GM12873 (cell line): ENCODE data around the gene SRRT.

ENCODE experiments used
- CTCF ChIP-seq: IDR thresholded peaks from 2 replicates; pipeline ENCODE4 v1.5.1; 2012; ENCODE audit warnings: low read depth, mild to moderate bottlenecking, moderate library complexity, low read length, control low read depth; ENCODE audit not compliant: insufficient read depth; ENCODE audit errors: missing control alignments

The SRRT gene, protein sequence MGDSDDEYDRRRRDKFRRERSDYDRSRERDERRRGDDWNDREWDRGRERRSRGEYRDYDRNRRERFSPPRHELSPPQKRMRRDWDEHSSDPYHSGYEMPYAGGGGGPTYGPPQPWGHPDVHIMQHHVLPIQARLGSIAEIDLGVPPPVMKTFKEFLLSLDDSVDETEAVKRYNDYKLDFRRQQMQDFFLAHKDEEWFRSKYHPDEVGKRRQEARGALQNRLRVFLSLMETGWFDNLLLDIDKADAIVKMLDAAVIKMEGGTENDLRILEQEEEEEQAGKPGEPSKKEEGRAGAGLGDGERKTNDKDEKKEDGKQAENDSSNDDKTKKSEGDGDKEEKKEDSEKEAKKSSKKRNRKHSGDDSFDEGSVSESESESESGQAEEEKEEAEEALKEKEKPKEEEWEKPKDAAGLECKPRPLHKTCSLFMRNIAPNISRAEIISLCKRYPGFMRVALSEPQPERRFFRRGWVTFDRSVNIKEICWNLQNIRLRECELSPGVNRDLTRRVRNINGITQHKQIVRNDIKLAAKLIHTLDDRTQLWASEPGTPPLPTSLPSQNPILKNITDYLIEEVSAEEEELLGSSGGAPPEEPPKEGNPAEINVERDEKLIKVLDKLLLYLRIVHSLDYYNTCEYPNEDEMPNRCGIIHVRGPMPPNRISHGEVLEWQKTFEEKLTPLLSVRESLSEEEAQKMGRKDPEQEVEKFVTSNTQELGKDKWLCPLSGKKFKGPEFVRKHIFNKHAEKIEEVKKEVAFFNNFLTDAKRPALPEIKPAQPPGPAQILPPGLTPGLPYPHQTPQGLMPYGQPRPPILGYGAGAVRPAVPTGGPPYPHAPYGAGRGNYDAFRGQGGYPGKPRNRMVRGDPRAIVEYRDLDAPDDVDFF

DNA sequence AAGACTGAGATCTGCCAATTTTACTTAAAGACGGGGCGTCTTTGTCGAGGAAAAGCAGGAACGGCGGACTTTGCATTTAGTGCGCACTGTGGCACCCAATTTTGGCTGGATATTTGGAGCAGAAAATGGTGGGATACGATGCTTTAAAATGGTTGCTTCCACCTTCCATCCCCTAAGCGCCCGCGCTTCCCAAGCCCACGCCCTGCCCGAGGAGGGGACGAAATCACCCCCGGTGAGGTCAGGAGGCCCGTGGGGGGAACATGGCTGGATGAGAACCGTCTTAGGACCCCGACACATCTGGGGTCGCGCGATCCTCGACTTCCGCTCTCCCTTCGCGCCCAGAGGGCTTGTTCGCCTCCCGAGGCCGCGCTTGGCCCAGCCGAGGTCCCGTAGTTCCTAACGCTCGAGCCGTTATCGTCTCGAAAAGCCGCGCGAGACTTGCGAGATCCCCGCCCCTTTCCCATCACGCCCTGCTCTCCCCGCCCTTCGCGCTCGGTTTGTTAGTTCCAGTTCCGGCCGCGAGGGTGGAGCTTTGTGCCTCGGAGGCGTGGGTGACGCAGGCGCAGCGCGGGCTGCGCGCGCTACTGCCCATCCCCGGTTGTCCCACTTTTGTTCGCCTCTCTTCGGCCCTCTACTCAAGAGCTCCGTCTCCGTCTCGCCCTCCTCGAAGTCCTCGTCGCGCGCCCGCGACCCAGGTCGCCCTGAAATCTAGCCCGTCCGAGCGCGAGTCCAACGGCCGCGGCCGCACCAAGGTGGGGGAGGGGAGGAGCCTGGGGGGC lies at the start of gene SRRT:
Gene SRRT (plus strand): TSS at position 527 of the 779 bp plus-strand sequence. CDS start 488 bp downstream, outside the sequence.
- peak; percentile 14 for TF ChIP-seq CTCF

DNA sequence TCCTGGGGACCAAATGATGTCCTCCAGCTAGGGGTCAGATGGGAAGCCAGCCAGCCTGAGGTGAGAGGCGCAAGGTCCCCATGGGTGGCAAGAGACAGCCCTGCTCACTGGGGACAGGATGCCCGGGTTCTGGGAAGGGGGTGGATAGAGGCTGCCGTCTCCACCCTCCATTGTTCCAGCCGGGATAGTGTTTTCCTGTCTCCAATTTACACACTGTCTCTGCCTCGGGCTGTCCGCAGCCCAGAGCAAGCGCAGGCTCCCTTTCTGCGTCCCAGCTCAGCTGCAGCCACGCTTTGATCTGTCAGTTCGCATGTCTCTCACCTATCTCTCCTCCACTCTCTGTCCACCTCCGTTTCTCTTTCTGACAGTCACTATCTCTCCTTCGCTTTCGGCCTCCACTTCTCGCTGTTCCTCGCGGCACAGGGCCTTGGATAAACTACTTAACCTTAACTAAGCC lies 49.7 kb upstream of the SRRT start:
- no peak for TF ChIP-seq CTCF

DNA sequence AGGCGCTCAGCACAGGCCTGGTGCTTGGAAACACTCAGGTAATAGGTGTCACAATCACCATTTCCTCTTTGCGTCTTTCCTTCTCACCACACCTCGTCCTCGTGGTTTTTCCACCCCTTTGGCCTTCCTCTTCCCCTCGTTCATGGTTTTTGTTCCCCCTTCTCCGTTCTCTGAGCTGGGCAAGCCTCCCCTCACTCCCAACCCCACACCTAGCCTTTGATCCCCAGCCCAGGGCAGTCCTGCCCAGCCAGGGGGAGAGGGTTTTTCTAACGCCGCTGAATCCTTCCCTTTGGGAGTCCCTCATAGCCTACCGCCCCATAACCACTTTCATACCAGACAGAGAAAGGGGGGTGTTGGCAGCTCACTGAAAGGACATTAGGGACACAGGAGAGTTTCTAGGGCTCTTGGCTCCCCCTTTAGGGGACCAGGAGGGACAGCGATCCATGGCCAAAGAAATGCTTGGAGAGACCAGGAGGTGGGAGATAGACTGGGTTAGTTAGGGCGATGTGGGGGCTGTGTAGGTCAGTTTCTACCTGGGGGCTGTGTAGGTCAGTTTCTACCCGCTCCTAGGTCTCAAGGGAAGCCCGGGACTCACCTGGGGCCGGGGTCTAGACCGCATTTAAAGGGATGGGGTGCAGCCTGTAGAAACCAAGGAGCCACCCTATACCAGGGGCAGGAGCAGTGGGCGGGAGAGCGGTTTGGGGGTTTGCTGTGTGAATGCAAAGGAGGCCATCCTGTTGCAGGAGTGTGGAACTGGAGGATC lies 49.0 kb upstream of the SRRT start:
- no peak for TF ChIP-seq CTCF

DNA sequence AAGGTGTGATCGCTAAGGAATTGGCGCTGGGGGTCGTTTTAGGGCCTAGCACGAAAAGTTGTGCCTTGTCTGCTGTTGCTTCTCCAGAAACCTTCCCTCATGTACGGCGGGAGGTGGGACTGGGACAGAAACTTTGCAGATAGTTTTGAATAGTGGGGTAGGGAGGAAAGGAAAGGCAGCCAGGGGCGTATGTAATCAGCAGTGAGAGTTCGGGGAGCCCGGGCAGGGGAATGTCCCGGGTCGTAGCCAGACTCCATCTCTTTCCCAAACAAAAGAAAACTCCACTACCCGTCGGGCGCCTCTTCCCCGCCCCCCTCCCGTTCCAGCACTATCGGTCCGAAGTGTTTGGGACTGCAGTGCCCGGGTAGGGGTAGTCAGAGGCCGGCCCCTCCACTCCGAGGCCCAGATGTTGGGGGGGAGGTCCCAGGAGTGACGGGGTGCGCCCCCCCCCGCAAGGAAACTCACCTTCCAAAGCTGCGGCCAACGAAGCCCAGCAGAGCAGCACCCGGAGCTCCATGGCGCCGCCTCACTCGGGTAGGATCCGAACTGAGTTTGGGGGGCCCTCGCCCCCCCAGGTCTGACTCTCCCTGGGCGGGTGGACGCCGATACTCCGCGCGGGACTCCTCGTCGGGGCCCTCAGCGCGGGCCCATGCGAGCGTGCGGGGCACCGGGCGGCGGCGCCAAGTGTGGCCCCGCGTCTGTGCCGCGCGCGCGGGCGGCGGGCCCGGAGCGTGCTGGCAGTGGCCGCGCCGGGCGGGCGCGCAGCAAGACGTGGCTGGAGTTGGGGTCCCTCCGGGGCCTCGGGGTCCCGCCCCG lies 48.2 kb upstream of the SRRT start:
- TF ChIP-seq CTCF = no peak

GRCh38 chr7:100827330-100828226 lies 47.3 kb upstream of the SRRT start, which contains the start of gene EPHB4:
EPHB4 (minus strand) TSS chr7:100827523; CDS start chr7:100827030, 493 bp downstream.
- TF ChIP-seq CTCF = no peak
